ENCODE results near the gene MAN1A1.

- TF ChIP-seq POLR2AphosphoS5 (IDR thresholded peaks at IDR 0.05; ENCODE audit: low read depth, low read length) (no peak), SIN3A (IDR thresholded peaks at IDR 0.05; ENCODE audit: borderline replicate concordance, insufficient read depth, low read length) (no peak)
- TF ChIP-seq, protein P1, sequence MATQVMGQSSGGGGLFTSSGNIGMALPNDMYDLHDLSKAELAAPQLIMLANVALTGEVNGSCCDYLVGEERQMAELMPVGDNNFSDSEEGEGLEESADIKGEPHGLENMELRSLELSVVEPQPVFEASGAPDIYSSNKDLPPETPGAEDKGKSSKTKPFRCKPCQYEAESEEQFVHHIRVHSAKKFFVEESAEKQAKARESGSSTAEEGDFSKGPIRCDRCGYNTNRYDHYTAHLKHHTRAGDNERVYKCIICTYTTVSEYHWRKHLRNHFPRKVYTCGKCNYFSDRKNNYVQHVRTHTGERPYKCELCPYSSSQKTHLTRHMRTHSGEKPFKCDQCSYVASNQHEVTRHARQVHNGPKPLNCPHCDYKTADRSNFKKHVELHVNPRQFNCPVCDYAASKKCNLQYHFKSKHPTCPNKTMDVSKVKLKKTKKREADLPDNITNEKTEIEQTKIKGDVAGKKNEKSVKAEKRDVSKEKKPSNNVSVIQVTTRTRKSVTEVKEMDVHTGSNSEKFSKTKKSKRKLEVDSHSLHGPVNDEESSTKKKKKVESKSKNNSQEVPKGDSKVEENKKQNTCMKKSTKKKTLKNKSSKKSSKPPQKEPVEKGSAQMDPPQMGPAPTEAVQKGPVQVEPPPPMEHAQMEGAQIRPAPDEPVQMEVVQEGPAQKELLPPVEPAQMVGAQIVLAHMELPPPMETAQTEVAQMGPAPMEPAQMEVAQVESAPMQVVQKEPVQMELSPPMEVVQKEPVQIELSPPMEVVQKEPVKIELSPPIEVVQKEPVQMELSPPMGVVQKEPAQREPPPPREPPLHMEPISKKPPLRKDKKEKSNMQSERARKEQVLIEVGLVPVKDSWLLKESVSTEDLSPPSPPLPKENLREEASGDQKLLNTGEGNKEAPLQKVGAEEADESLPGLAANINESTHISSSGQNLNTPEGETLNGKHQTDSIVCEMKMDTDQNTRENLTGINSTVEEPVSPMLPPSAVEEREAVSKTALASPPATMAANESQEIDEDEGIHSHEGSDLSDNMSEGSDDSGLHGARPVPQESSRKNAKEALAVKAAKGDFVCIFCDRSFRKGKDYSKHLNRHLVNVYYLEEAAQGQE (IDR thresholded peaks at IDR 0.05; ENCODE audit: insufficient read depth in 1 of 2, low read depth in 2 of 2, low read length in 2 of 2): no peak
These were observed 12.3 kb downstream of the MAN1A1 start for GRCh38 chr6:119337252-119337651.
